ENCODE data around the gene TNFRSF14.

TNFRSF14 gene

GRCh38 chr1:2604156-2604843, 48.1 kb downstream of the TNFRSF14 start:
- no peak for DNase-seq

GRCh38 chr1:2604844-2605508, 48.8 kb downstream of the TNFRSF14 start:
- Histone ChIP-seq H3K27me3 (peaks cover 0 to 69% of the 10 kb centered on the region in 2 donors), H3K4me1 (no peaks in the 10 kb centered on the region), H3K36me3 (no peaks in the 10 kb centered on the region), H3K9me3 (no peaks in the 10 kb centered on the region), H3K4me3 (no peak overlapping the region), H3K27ac (no peak overlapping the region)
- TF ChIP-seq CTCF (IDR thresholded peaks at IDR 0.05) = no peak
- intact Hi-C loops (cut with DNase I; ENCODE audit: low total_unique reads) = no loop called here
- no peak for DNase-seq

More at GRCh38 chr1:2604156-2604843, 48.1 kb downstream of the TNFRSF14 start:
- H3K4me1 ChIP-seq = no peaks in the 10 kb centered on the region
- H3K9me3 ChIP-seq = peaks cover 0 to 1% (median 0%) of the 10 kb centered on the region in 3 donors
- no peak overlapping the region for H3K4me3 ChIP-seq
- no peak for TF ChIP-seq CTCF (IDR thresholded peaks at IDR 0.05)
- H3K27ac ChIP-seq = no peak overlapping the region
- intact Hi-C loops (cut with DNase I; ENCODE audit: low total_unique reads) = no loop called here
- no peaks in the 10 kb centered on the region for H3K36me3 ChIP-seq
- peaks cover 0 to 62% of the 10 kb centered on the region in 2 donors for H3K27me3 ChIP-seq

GRCh38 chr1:2605509-2606395, 49.6 kb downstream of the TNFRSF14 start:
- H3K27me3 ChIP-seq = peaks cover 0 to 76% of the 10 kb centered on the region in 2 donors
- DNase-seq = peak in 1 of 2 donors; percentile 61

GRCh38 chr1:2606396-2606880, 50.3 kb downstream of the TNFRSF14 start:
- Histone ChIP-seq H3K36me3 (no peaks in the 10 kb centered on the region), H3K27me3 (peaks cover 0 to 83% of the 10 kb centered on the region in 2 donors), H3K9me3 (no peaks in the 10 kb centered on the region), H3K4me3 (no peak overlapping the region), H3K4me1 (peaks cover 0 to 6% (median 2%) of the 10 kb centered on the region in 4 donors), H3K27ac (no peak overlapping the region)
- peak in 1 of 2 donors; percentile 63 for DNase-seq
- TF ChIP-seq CTCF (IDR thresholded peaks at IDR 0.05) = no peak
- intact Hi-C loops (cut with DNase I; ENCODE audit: low total_unique reads) = no loop called here

More at GRCh38 chr1:2605509-2606395, 49.6 kb downstream of the TNFRSF14 start:
- no peaks in the 10 kb centered on the region for H3K9me3 ChIP-seq
- H3K27ac ChIP-seq = no peak overlapping the region
- TF ChIP-seq CTCF (IDR thresholded peaks at IDR 0.05) = no peak
- intact Hi-C loops (cut with DNase I; ENCODE audit: low total_unique reads) = no loop called here
- no peaks in the 10 kb centered on the region for H3K36me3 ChIP-seq
- no peak overlapping the region for H3K4me3 ChIP-seq
- peaks cover 0 to under 1% (median 0%) of the 10 kb centered on the region in 4 donors for H3K4me1 ChIP-seq

GRCh38 chr1:2606881-2607621, 50.9 kb downstream of the TNFRSF14 start:
- no peak for DNase-seq
- intact Hi-C loops (cut with DNase I; ENCODE audit: low total_unique reads) = no loop called here
- Histone ChIP-seq H3K4me3 (no peak overlapping the region), H3K4me1 (peaks cover 0 to 6% (median 2%) of the 10 kb centered on the region in 4 donors), H3K27me3 (peaks cover 0 to 89% of the 10 kb centered on the region in 2 donors), H3K36me3 (no peaks in the 10 kb centered on the region), H3K9me3 (no peaks in the 10 kb centered on the region), H3K27ac (no peak overlapping the region)
- TF ChIP-seq CTCF (IDR thresholded peaks at IDR 0.05) = no peak

Data from tibial artery (tissue), 4 donors.